ENCODE measurements around the gene C10orf120.

Gene C10orf120

DNA sequence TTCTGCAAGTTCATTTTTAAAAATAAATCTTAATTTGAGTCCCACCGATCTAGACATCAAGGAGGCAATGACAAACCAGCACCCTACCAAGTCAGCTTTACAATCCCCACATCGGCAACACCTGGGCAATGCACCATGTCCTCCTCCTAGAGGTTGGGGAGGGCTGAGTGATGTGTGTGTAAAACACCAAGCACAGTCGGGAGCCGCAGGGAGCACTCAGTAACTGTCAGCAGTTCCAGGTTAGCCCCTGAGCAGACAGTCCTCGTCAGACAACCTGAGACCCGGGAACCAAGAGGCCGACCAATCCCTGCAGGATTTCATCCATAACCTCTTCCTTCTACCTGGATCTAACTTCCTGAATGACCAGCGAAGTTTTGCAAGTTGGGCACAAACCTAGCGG, 15.9 kb upstream of the C10orf120 start:
- peaks cover 10 to 12% of the 10 kb centered on the region in 2 donors for H3K27me3 Mint-ChIP-seq
- no peak overlapping the region for H3K27ac Mint-ChIP-seq
- no peak overlapping the region for H3K4me3 Mint-ChIP-seq
- ATAC-seq (replicated peaks) (no peak), DNase-seq (no peak)
- no peaks in the 10 kb centered on the region for H3K36me3 Mint-ChIP-seq
- no peaks in the 10 kb centered on the region for H3K9me3 Mint-ChIP-seq
- no peaks in the 10 kb centered on the region for H3K4me1 Mint-ChIP-seq

DNA sequence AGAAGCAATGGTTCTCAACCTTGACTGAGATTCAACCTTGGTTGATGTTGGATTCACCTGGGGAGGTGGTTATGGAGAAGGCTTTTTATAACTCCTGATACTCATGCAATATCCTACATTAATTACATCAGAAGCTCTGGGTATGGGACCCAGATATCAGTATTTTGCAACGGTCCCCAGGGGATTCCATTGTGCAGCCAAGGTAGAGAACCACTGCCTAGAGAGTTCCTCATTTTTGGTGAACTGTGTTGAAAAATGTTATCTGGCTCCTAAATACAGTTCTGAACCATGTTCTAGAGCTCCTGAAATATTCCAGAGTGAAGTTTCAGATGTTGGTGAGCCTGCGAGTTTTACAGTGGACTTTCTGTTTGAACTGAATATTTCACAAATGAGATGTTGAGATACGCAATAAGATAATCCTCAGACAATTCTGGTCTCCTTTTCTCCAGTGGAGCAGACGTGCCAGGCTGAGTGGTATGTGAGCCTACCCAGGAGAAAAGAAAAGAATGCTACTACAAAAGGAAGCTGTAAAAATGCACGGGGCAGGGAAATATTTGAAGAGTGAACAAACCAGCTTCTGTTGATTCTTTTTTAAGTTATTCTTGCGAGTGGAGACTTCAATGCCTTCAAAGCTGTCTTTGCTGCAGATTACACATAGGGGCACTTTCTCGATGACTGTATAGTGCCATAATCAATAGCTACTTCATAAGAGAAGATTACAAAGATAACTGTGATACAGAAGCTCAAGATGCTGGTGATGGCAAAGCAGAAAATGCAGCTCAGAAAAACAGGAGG, 13.6 kb upstream of the C10orf120 start:
- Mint-ChIP-seq H3K9me3 (no peaks in the 10 kb centered on the region), H3K27ac (no peak overlapping the region), H3K4me3 (no peak overlapping the region), H3K4me1 (no peaks in the 10 kb centered on the region), H3K27me3 (peaks cover 12 to 21% of the 10 kb centered on the region in 2 donors), H3K36me3 (no peaks in the 10 kb centered on the region)
- no peak for ATAC-seq (replicated peaks)
- no peak for DNase-seq

DNA sequence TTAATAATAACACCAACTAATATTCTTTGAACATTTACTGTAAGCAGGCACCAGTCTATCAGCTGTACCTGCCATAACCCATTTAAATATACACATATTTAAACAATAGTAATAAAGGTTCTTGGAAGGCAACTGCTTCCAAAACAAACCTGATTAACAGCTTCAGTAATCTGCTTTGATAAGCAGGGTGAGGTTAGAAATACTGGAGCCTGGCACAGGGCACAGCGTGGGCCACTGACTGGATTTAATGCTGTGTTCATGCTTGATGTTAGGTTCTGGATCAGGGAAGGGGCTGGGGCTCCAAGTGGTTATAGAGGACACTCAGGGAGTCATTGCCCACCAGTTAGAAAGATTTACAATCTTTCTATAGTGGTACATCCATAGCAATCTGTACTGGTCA, 10.9 kb upstream of the C10orf120 start:
- Mint-ChIP-seq H3K4me3 (no peak overlapping the region), H3K36me3 (no peaks in the 10 kb centered on the region), H3K4me1 (no peaks in the 10 kb centered on the region), H3K27me3 (peaks cover 7 to 19% of the 10 kb centered on the region in 2 donors), H3K9me3 (no peaks in the 10 kb centered on the region), H3K27ac (no peak overlapping the region)
- ATAC-seq (replicated peaks): no peak
- DNase-seq: no peak

DNA sequence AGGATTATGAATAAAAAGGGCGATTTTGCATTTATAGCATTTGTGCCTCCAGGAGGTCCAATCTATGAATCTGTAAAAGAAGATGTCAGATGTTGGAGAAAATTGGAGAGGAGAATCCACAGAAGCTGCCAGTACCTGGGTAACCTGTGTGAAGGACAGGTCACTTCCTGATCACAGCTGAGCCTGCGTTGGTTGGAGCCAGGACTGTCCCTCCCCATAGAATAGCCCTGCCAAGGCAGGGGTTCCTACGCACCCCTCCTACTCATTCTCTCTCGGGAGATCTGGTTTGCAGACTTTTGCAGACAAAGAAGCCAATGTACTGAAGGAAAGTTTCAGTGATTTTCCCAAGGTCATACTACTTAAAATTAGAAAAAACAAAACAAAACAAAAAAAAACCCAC, 10.3 kb upstream of the C10orf120 start:
- Mint-ChIP-seq H3K27me3 (peaks cover under 1 to 13% of the 10 kb centered on the region in 2 donors), H3K4me1 (no peaks in the 10 kb centered on the region), H3K36me3 (no peaks in the 10 kb centered on the region), H3K4me3 (no peak overlapping the region), H3K9me3 (no peaks in the 10 kb centered on the region), H3K27ac (no peak overlapping the region)
- no peak for DNase-seq
- ATAC-seq (replicated peaks): no peak

DNA sequence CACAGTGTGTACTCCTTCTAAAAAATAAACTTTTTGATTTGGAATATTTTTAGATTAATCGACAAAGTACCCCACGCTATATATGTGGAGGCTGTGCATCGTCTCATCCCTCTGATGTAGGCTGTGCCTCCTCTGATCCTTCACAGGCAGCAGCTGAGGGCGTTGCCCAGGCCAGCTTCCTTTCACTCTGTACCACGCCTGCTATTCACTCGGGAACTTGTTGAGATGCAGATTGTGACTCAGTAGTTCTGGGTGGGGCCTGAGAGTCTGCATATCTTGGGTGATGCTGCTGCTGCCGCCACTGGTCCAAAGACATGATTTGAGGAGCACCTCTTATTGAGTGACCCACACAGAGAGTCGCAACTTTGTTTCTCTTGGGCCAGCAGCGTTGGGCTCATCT, 7.9 kb upstream of the C10orf120 start:
- Mint-ChIP-seq H3K27me3 (peaks cover 5 to 28% of the 10 kb centered on the region in 2 donors), H3K4me3 (no peak overlapping the region), H3K36me3 (no peaks in the 10 kb centered on the region), H3K4me1 (no peaks in the 10 kb centered on the region), H3K9me3 (no peaks in the 10 kb centered on the region), H3K27ac (no peak overlapping the region)
- DNase-seq (no peak), ATAC-seq (replicated peaks) (no peak)

DNA sequence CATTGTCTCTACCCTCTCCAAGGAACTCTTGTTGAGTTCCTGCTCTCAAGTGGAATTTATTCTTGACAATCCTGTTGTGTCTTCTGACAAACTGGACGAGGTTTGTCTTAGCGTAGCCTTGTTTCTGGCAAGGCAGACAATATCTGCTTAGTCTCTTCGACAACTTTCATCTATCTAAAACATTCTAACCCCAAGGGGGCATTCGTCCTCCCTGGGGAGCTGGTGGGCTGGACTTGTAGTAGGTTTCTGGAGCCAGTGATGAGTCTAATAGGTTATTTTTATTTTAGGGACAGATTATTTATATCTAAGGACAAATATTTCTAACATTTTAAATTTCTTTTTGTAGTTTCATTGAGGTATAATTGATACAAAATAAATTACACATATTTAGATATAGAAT, 7.3 kb upstream of the C10orf120 start:
- no peak overlapping the region for H3K27ac Mint-ChIP-seq
- ATAC-seq (replicated peaks): no peak

DNA sequence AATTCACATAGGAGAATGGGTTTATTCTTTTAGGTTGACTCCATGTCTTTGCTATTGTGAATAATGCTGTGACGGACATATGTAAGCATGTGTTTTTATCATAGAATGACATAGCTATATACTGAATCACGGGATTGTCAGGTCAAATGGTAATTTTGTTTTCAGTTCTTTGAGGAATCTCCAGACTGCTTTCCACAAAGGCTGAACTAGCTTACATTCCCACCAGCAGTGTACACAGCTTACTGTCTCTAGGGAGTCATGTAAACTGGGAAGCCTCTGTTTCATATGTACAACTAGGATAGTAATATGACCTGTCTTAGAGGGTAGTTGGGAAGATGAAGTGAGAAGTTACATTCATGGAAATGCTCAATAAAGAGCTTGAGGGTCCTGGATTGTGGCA, 6.8 kb upstream of the C10orf120 start:
- no peak overlapping the region for H3K27ac Mint-ChIP-seq
- no peak for ATAC-seq (replicated peaks)
- H3K27me3 Mint-ChIP-seq: peaks cover 5 to 28% of the 10 kb centered on the region in 2 donors
- H3K4me3 Mint-ChIP-seq: no peak overlapping the region
- no peak for DNase-seq
- H3K4me1 Mint-ChIP-seq: no peaks in the 10 kb centered on the region
- no peaks in the 10 kb centered on the region for H3K9me3 Mint-ChIP-seq
- H3K36me3 Mint-ChIP-seq: no peaks in the 10 kb centered on the region

More for the DNA sequence above, 7.3 kb upstream of the C10orf120 start:
- Mint-ChIP-seq H3K4me3 (no peak overlapping the region), H3K27me3 (peaks cover 5 to 28% of the 10 kb centered on the region in 2 donors), H3K4me1 (no peaks in the 10 kb centered on the region), H3K36me3 (no peaks in the 10 kb centered on the region), H3K9me3 (no peaks in the 10 kb centered on the region)
- DNase-seq: no peak

DNA sequence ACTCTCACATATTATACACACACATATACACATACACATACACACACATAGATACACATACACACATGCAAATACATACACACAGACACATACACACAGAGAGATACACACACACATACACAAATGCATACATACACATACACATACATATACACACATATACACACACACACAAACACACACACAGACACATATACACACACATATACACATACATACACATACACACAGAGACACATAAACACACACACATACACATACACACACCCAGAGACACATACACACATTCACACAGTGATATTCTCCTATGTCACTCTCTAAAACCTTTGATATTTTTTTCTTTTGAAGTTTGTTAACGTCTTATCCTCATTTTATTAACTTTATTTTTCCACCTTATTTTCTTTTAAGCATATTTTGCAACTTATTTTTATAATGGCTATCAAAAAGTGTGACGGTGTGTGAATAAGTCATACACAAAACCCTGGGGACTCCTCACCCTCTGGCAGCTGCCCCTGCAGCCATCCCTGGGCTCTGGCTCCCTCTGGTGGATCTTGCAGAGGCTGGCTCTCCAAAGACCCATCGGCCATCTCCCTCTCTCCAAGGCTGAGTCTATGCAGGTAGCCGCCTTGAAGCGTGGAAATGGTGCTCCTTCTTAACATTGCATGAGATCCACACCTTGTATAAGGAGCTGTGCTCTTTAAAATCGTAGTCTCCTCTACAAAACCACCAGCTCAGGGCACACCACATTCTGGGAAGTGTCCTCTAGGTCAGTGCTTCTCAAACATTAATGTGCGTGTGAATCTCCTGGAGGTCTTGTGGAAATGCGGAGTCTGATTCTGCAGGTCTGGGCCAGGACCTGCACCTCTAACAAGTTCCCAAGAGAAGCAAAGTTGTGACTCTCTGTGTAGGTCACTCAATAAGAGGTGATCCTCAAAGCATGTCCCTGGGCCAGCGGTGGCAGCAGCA, 4.1 kb upstream of the C10orf120 start:
- no peaks in the 10 kb centered on the region for H3K4me1 Mint-ChIP-seq
- DNase-seq (peak; percentile 35), ATAC-seq (replicated peaks) (peak; percentile 92 to 94)
- peaks cover 12 to 27% of the 10 kb centered on the region in 2 donors for H3K27me3 Mint-ChIP-seq
- no peaks in the 10 kb centered on the region for H3K36me3 Mint-ChIP-seq
- no peaks in the 10 kb centered on the region for H3K9me3 Mint-ChIP-seq
- no peak overlapping the region for H3K27ac Mint-ChIP-seq
- no peak overlapping the region for H3K4me3 Mint-ChIP-seq

DNA sequence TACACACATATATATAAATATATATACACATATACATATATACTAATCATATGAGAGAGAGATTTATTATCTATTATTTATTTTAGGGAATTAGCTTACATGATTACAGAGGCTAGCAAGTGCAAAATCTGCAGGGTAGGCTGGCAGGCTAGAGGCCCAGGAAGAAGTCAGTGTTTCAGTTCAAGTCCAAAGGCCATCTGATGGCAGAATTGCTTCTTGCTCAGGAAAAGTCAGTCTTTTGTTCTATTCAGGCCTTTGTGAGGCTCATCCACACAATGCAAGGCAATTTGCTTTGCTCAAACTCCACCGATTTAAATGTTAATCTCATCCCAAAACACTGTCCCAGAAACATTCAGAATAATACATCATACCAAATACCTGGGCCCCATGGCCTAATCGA, 2.6 kb upstream of the C10orf120 start:
- no peak for ATAC-seq (replicated peaks)
- H3K36me3 Mint-ChIP-seq: no peaks in the 10 kb centered on the region
- peaks cover 12 to 27% of the 10 kb centered on the region in 2 donors for H3K27me3 Mint-ChIP-seq

DNA sequence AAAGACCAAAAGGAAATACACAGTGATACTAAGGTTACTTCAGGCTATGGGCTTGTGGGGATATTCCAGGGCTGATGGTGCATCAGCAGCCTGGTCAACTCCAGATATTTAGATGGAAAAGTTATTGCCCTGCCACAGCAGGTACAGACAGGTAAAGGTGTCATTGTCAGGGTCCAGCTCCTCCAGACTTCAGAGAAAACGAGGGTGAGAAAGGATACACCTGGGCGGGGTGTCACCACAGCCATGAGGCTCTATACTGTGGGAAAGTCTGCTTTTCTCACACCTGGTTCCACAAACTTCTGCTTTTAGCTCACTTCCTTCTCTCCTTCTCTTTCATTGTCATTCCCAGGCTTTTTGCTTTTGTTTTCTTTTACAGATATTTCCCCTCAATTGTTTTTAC, 2.0 kb upstream of the C10orf120 start:
- no peaks in the 10 kb centered on the region for H3K4me1 Mint-ChIP-seq
- no peak overlapping the region for H3K4me3 Mint-ChIP-seq
- peaks cover 12 to 27% of the 10 kb centered on the region in 2 donors for H3K27me3 Mint-ChIP-seq
- no peak overlapping the region for H3K27ac Mint-ChIP-seq
- H3K9me3 Mint-ChIP-seq: no peaks in the 10 kb centered on the region
- ATAC-seq (replicated peaks): no peak
- no peak for DNase-seq
- H3K36me3 Mint-ChIP-seq: no peaks in the 10 kb centered on the region

More for the DNA sequence above, 2.6 kb upstream of the C10orf120 start:
- no peak for DNase-seq
- Mint-ChIP-seq H3K4me3 (no peak overlapping the region), H3K9me3 (no peaks in the 10 kb centered on the region), H3K4me1 (no peaks in the 10 kb centered on the region), H3K27ac (no peak overlapping the region)

DNA sequence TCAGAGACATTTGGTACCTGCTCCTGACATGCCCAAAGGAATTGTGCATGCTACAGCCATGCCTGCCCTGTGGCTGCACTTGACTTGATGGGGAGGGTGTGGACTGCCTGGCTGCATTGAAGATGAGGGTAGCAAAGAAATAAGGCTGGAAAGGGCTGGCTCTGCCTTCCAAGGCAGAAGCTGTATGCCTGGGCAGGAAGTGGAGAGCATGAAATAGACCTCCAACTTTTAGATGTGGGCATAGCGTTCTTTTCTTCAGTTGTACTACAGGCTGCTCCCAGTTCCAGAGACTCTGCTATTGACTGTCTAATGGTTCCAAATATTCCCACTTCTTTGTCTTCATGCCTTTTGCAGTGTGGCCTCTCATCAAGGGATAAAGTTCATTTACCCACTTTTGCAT, 3.0 kb downstream of the C10orf120 start:
- Mint-ChIP-seq H3K4me1 (no peaks in the 10 kb centered on the region), H3K36me3 (no peaks in the 10 kb centered on the region), H3K4me3 (no peak overlapping the region), H3K27me3 (peaks cover 21% of the 10 kb centered on the region in 2 donors), H3K9me3 (no peaks in the 10 kb centered on the region), H3K27ac (no peak overlapping the region)
- DNase-seq: no peak
- no peak for ATAC-seq (replicated peaks)

DNA sequence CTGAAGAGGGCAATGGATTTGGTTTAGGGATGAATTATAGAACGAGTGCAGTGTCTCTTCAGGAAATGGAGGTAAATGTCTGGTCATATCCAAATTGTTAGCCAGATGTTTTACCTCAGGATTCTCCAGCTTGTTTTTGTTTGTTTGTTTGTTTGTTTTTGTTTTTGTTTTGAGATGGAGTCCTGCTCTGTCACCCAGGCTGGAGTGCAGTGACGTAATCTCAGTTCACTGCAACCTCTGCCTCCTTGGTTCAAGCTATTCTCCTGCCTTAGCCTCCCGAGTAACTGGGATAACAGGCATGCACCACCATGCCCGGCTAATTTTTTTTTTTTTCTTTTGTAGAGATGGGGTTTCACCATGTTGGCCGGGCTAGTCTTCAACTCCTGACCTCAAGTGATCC, 6.9 kb downstream of the C10orf120 start:
- DNase-seq: no peak
- no peak for ATAC-seq (replicated peaks)
- H3K27me3 Mint-ChIP-seq: peaks cover 10 to 20% of the 10 kb centered on the region in 2 donors
- no peaks in the 10 kb centered on the region for H3K9me3 Mint-ChIP-seq
- H3K4me1 Mint-ChIP-seq: no peaks in the 10 kb centered on the region
- H3K4me3 Mint-ChIP-seq: no peak overlapping the region
- H3K27ac Mint-ChIP-seq: no peak overlapping the region
- H3K36me3 Mint-ChIP-seq: no peaks in the 10 kb centered on the region

DNA sequence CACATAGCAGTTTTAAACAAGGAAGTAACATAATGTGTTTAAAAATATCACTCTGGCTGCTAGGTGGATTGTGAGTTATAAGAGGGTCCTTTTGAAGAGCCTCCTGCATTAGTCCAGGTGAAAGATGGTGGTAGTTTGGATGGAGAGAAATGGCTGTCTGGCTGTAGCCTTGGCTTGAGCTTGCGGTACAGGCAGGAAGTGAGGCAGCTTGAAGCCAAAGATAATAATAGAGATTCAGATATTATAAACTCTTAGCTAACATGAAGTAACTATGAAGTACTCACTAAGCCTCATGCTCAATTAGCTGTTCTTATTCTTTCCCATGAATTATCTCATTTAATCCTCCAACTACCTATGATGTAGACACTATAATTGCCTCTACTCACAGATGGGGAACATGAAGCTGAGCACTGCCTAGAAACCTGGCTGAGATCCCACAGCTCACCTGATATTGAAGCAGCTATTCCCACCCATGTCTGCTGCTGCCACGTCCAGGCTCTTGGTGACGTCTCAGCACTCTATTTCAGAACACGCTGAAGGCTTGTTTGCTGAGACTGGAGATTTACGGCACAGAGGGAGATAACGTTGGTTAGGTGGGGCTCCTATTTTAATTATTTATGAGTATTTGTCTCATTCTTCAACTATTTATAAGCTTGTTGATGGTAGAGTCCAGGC, 10.4 kb downstream of the C10orf120 start:
- Mint-ChIP-seq H3K4me1 (no peaks in the 10 kb centered on the region), H3K36me3 (peaks cover 0 to 1% of the 10 kb centered on the region in 2 donors), H3K4me3 (no peak overlapping the region), H3K27me3 (peaks cover 15 to 31% of the 10 kb centered on the region in 2 donors), H3K27ac (no peak overlapping the region), H3K9me3 (peaks cover 0 to 3% of the 10 kb centered on the region in 2 donors)
- no peak for ATAC-seq (replicated peaks)
- no peak for DNase-seq

DNA sequence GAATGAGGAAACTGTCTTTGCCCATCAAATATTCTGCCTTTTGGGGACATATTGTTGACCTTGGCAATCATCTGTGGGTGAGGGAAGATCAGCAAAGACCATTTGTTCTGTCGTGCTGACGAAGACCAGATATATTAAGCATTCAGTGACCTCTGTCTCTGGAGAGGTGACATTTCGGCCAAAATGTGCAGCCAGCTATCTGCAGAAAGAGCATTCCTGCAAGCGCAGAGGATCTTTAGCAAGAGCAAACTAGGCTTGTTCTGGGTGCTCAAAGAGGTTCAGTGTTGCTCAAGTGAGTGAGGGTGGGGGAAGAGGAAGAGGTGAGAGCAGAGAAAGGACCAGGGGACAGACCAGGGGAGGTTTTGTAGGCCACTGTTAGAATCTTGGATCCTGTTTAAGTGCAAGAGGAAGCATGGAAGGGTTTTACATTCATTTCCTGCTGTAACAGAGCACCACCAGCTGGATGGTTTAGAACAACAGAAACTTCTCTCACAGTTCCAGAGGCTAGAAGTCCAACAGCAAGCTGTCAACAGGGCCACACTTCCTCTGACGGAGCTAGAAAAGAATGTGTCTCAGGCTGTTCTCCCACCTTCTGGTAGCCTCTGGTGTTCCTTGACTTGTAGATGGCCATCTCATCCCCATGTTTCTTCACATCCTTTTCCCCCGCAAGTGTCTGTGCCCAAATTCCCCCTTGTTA, 11.2 kb downstream of the C10orf120 start:
- H3K4me1 Mint-ChIP-seq: no peaks in the 10 kb centered on the region
- no peak for ATAC-seq (replicated peaks)
- DNase-seq: no peak
- H3K36me3 Mint-ChIP-seq: peaks cover 0 to 1% of the 10 kb centered on the region in 2 donors
- peaks cover 18 to 33% of the 10 kb centered on the region in 2 donors for H3K27me3 Mint-ChIP-seq
- no peak overlapping the region for H3K27ac Mint-ChIP-seq
- H3K4me3 Mint-ChIP-seq: no peak overlapping the region
- H3K9me3 Mint-ChIP-seq: peaks cover 0 to 3% of the 10 kb centered on the region in 2 donors
